DMS114 treated with DMSO at 0.1 percent for 48 hours (cell line): Measurements from ENCODE around the gene PIF1.
"Not testable (repeated sequence)": the region's sequence is repeated elsewhere in the genome, so short reads cannot be mapped to it uniquely, and the experiment has no call there.

Experiments used
- DNase-seq: peaks from one replicate; lab custom pipeline; 2025; ENCODE audit not compliant: unreplicated experiment; lab: John Stamatoyannopoulos, UW

The PIF1 gene

GRCh38 chr15:64810497-64811326 lies 14.7 kb downstream of the PIF1 start:
- DNase-seq: no peak

GRCh38 chr15:64809649-64810496 lies 15.6 kb downstream of the PIF1 start:
- peak; percentile 88 for DNase-seq

DNA sequence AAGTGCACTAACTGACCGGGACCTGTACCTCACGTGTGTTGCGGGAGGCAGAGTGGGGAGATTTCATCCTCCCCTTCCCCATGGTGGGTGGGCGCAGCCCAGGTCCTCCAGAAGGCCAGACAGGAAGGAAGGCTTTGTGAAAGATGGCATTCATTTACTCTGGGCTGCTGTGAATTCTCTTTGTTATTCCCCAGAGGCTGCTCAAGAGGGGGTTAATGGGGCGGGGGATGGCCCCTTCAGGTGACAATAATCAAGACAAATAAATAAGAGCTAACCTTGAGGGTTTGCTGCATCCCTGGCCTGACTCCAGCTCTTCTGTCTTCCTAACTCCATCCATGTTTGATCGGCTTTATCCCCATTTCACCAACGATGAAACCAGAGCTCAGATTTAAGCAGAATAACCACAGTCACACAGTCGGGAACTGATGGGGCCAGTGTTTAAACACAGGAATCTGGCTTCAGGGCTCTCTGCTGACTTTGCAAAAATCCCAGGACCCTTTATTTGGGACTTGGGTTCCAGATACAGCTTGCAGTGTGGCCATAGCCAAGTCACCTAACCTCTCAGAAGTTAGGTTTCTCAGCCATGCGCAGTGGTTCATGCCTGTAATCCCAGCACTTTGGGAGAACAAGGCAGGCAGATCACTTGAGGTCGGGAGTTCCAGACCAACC lies 16.5 kb downstream of the PIF1 start:
- no peak for DNase-seq

GRCh38 chr15:64807751-64808222 lies 17.7 kb downstream of the PIF1 start:
- DNase-seq: no peak

DNA sequence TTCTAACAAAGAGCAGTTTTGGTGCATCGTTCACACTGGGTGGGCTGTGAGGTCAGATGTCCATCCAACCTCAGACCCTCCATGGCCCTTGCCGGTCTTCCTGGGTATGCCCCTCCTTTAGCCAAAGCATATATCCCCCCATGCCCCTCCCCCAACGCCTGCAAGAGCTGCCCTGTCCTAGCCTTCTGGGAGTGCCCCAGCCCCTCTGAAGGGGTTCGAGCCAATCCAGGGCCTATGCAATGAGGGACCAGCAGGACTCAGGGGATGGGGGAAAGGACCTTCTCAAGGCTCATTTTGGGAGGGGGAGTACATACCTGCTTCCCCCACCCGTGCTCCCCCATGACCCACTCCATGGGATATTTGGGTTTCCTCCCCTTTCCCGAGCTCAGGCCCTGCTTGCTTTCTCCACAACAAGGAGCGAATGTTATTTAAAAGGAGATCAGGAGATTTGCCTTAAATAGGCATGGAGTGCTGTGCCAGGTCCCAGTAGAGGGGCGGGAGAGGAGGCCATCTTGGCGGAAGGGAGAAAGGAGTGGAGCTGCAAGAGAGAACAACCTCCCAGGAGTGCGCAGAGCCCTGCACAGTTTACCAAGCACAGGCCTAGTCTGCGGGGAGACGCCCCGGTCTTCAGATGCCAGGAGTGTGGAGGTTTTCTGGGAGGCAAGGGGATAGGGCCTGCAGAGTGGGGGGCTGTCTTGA lies 18.2 kb downstream of the PIF1 start:
- DNase-seq: no peak

DNA sequence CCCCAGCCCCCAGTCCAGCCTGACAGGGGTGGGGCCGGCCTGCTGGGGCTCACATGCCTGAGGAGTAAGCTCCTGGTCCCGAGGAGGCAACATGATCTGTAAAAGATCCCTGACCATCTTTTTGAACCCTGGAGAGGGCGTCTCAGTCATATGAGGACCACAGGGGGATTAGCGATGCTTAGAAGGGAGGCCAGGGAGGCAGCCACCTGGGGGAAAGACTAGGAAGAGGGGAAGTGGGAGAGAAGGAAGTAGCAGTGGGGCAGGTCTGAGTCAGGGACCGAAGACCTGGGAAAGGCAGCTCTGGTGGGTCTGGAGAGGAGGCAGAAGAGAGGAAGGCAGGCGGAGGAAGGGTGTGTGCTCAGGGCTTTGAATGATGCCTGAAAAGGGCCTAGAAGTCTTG lies 18.9 kb downstream of the PIF1 start:
- no peak for DNase-seq

DNA sequence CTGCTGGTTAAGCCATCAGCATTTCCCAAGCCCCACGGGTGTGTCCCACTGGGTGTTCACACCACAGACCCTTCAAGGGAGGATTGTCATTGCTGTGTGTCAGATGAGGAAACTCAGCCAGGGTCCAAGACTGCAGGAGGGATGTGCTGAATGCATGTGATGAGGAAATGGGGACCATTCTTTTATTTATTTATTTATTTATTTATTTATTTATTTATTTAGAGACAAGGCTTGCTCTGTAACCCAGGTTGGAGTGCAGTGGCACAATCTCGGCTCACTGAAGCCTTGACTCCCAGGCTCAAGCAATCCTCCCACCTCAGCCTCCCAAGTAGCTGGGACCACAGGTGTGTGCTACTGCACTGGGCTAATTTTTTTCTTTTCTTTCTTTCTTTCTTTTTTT lies 20.8 kb downstream of the PIF1 start:
- DNase-seq: no peak

GRCh38 chr15:64803526-64803925 lies 21.9 kb downstream of the PIF1 start:
- DNase-seq: no peak

DNA sequence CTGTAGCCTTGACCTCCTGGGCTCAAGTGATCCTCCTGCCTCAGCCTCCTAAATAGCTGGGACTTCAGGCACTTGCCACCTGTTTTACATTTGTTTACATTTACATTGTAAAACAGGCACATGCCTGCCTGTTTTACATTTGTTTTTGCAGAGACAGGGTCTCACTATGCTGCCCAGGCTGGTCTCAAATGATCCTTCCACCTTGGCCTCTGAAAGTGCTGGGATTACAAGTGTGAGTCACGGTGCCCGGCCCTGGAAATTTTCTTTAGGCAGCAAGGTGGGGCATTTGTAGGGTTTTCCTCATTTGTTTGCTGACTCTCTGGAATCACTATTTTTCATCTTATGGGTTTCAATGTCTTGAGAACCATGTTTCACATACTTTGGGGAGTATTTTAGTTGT lies 25.0 kb downstream of the PIF1 start:
- no peak for DNase-seq

GRCh38 chr15:64798905-64799304 lies 26.5 kb downstream of the PIF1 start:
- not testable (repeated sequence) for DNase-seq

- DNase-seq: not testable (repeated sequence)
These were observed 29.5 kb downstream of the PIF1 start for GRCh38 chr15:64795921-64796320.

- DNase-seq: not testable (repeated sequence)
These were observed 30.1 kb downstream of the PIF1 start for GRCh38 chr15:64795299-64795698.

- DNase-seq: no peak
These were observed 33.2 kb downstream of the PIF1 start for GRCh38 chr15:64792282-64792681.

DNA sequence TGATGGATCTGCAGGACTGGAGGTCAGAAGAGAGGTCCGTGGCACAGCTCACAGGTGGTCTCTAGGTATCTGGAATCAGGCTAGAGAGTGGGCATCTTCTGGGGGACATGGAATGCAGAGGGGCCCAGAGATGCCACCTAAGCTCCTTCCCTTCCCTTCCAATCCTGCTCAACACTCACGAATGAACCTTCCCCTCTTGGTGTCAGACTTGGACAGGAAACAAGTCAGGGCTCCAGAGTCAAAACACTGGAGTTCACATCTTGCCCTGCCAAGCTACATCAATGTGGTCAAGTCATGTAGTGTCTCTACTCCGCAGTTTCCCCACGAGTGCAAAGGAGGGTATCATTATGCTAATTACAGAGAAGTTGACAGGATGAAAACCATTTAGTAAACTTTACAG lies 34.0 kb downstream of the PIF1 start:
- DNase-seq: no peak

DNA sequence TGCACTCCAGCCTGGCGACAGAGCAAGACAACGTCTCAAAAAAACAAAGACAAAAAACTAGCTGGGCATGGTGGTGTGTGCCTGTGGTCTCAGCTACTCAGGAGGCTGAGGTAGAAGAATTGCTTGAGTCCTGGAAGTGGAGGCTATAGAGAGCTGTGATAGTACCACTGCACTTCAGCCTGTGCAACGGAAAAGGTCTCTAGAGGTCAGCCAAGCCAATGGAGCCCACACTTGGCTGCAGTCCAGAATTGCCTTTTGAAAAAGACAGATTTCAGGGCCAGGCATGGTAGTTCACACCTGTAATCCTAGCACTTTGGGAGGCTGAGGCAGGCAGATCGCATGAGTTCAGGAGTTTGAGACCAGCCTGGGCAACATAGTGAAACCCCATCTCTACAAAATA lies 41.7 kb downstream of the PIF1 start:
- no peak for DNase-seq

DNA sequence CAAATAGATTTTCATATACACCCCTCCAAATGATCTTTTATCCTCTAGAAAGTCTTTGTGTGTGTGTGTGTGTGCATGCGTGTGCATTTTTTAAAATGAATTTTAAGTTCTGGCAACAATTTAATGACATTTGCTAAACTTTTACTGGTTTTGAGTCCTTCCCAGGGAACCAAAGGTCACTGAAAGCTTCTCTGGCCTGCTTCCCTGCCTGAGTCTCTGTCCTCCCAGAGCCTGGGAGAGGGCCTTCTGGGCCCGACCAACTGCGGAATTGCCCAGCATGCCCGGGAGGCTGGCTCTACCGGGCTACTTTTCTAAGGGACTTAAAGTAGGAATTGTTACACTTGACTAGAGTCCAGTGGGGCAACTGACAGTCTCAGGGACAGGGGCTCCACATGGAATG lies 42.7 kb downstream of the PIF1 start:
- DNase-seq: no peak

DNA sequence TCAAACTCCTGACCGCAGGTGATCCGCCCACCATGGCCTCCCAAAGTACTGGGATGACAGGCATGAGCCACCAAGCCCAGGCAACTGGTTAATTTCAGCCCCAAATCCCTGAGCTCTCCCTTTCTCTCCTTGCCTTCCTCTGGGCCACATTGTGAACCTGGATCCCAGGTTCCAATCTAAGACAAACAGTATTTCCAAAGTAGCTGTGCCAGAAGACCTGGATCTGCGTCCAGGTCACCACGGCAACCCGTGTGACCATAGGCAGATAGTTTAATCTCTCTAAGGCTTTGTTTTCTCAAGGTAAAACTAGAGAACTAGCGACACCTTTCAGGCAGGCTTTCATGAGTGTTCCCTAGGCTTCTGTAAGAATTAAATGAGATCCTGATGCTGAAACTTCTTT lies 44.1 kb downstream of the PIF1 start:
- DNase-seq: no peak

- no peak for DNase-seq
These were observed 44.8 kb downstream of the PIF1 start for GRCh38 chr15:64780600-64781156.

DNA sequence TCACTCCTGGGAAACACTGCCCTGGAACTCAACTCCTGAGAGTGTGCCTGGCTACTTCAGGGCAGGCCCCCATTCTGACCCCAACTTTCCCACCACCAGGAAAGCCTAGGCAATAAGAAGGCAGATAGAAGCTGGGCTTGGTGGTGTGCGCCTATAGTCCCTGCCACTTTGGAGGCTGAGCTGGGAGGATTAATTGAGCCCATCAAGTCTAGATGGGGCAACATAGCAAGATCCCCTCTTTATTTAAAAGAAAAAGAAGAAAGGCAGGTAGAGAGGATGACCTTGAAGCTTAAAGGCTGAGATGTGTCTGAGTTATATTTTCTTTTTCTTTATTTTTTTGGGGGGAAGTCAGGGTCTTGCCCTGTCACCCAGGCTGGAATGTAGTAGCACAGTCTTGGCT lies 45.8 kb downstream of the PIF1 start:
- no peak for DNase-seq

- no peak for DNase-seq
These were observed 46.4 kb downstream of the PIF1 start for GRCh38 chr15:64779024-64779423.

- no peak for DNase-seq
These were observed 49.1 kb downstream of the PIF1 start for GRCh38 chr15:64776402-64776786.
